ENCODE results near the gene CPT1A. TPM values are rescaled to one million over a fixed set of nuclear protein-coding genes. Genes with fewer than 3 reads are reported as not detected.

Gene CPT1A
- total and polyA plus RNA-seq, 3 donors from 2014 or later: 39.2 to 58.5 (median 49.1) TPM

DNA sequence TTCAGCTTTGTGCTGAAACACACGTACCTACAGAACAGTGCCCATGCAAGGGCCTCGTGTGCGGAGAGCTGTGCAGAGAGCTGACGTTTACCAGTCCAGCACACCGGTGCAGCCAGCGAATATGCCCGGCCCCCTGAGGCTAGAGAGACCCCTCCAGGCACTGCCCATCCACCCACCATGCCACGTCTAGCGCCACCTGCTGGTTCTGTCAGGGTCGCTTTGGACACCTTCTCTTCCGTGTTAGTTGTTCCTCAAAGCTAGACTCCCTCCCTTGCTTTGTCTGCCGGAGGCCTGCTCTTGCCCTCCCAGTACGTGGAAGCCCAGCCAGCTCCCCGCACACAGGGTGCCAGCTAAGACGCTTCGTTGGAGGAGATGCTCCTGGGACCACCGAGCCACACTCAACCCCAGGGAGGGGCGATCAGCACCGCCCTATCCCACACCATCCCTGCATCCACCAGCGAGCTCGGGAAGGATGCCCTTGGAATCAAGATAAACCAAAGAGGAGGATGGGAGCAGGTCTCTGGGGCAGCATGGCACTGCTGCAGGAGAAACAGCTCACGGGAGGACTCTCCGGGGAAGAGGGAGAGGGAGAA is 43.4 kb downstream of the CPT1A start:
- Histone ChIP-seq H3K36me3 (ENCODE audit: low read depth, missing control alignments) (no peaks in the 10 kb centered on the region), H3K27ac (no peak overlapping the region), H3K9me3 (no peaks in the 10 kb centered on the region), H3K4me3 (no peak overlapping the region), H3K27me3 (no peaks in the 10 kb centered on the region), H3K4me1 (no peaks in the 10 kb centered on the region)
- WGBS, 2 donors: 69 to 71% methylated on average over 16 to 23 of the region's 23 CpGs
- intact Hi-C loops (cut with DNase I; ENCODE audit: low total_unique reads): no loop called here
- DNase-seq: peak; percentile 73
- TF ChIP-seq CTCF (IDR thresholded peaks at IDR 0.05): peak; percentile 25 to 61 (median 26)
- no peak for TF ChIP-seq POLR2A (IDR thresholded peaks at IDR 0.05)

DNA sequence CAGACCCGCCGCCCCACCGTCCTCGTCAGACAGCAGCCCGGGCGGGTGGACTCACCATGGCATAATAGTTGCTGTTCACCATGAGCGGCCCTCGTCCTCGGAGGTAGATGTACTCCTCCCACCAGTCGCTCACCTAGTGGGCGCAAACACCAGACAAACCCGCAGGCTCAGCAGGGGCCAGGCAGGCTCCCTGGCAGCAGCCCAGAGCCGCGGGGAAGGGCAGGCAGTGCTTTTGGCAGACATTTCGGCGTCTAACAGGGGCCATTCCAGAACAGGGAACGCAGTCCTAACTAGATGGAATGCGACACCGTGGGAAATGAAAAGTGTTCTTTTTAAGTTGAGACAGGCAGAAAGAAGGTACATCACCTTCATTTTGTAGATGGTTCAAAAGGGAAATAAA is 44.9 kb downstream of the CPT1A start:
- no peak for TF ChIP-seq CTCF (IDR thresholded peaks at IDR 0.05)
- TF ChIP-seq POLR2A (IDR thresholded peaks at IDR 0.05): no peak
- Histone ChIP-seq H3K4me1 (no peaks in the 10 kb centered on the region), H3K27me3 (no peaks in the 10 kb centered on the region), H3K4me3 (no peak overlapping the region), H3K36me3 (ENCODE audit: low read depth, missing control alignments) (peaks cover 3% of the 10 kb centered on the region), H3K9me3 (no peaks in the 10 kb centered on the region), H3K27ac (no peak overlapping the region)
- intact Hi-C loops (cut with DNase I; ENCODE audit: low total_unique reads): no loop called here
- 72 to 79% methylated on average over 7 to 19 of the region's 19 CpGs for whole genome bisulfite sequencing, 2 donors
- DNase-seq: no peak

GRCh38 chr11:68792400-68792966 is 49.2 kb downstream of the CPT1A start:
- Histone ChIP-seq H3K9me3 (no peaks in the 10 kb centered on the region), H3K27ac (no peak overlapping the region), H3K4me1 (no peaks in the 10 kb centered on the region), H3K4me3 (no peak overlapping the region), H3K36me3 (ENCODE audit: low read depth, missing control alignments) (peaks cover 3% of the 10 kb centered on the region), H3K27me3 (no peaks in the 10 kb centered on the region)
- no peak for DNase-seq
- 92 to 94% methylated on average over 18 of the region's 18 CpGs for WGBS, 2 donors
- TF ChIP-seq CTCF (IDR thresholded peaks at IDR 0.05) (no peak), POLR2A (IDR thresholded peaks at IDR 0.05) (no peak)
- intact Hi-C loops (cut with DNase I; ENCODE audit: low total_unique reads): no loop called here

DNA sequence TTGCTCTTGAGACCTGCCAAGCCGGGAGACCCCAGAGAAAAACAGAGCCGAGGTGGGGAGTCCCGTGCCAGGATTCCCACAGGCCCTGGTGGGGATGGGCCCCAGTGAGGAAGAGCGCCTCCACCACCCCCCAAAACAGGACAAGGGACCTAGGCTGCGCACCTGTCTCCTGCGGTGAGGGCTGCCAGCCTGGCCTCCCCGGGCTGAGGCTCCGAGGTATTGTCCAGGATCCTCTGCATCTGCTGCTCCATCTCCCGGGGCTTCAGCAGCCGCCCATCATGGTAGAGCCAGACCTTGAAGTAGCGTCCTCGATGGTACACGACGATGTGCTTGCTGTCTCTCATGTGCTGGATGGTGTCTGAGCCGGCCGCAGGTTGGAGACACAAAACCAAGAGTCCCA is 57.1 kb downstream of the CPT1A start:
- Histone ChIP-seq H3K36me3 (ENCODE audit: low read depth, missing control alignments) (no peaks in the 10 kb centered on the region), H3K9me3 (no peaks in the 10 kb centered on the region), H3K4me1 (no peaks in the 10 kb centered on the region), H3K27ac (no peak overlapping the region), H3K4me3 (no peak overlapping the region), H3K27me3 (no peaks in the 10 kb centered on the region)
- intact Hi-C loops (cut with DNase I; ENCODE audit: low total_unique reads): no loop called here
- TF ChIP-seq POLR2A (IDR thresholded peaks at IDR 0.05) (no peak), CTCF (IDR thresholded peaks at IDR 0.05) (no peak)
- DNase-seq: no peak
- WGBS, 2 donors: 92 to 94% methylated on average over 13 to 16 of the region's 16 CpGs

Data from testis (tissue), 3 donors.